Chondrocyte (in vitro differentiated cells): ENCODE measurements around the gene CMSS1. TPM values are rescaled to one million over a fixed set of nuclear protein-coding genes. Genes with fewer than 3 reads are reported as not detected.

Source experiments
- DNase-seq: peaks from one replicate; pipeline ENCODE4 v3.0.0; 2021; ENCODE audit warnings: mixed read lengths, low spot score
- H3K27ac Mint-ChIP-seq: one replicate; pipeline ENCODE4 v1.8.0; 2021; ENCODE audit warnings: mild to moderate bottlenecking, moderate library complexity, mixed read lengths; ENCODE audit not compliant: unreplicated experiment
- H3K27me3 Mint-ChIP-seq: 2 replicates; pipeline ENCODE4 v1.8.0; 2021; ENCODE audit warnings: low read depth, mixed read lengths
- H3K36me3 Mint-ChIP-seq: 2 replicates; pipeline ENCODE4 v1.8.0; 2021; ENCODE audit warnings: low read depth, mixed read lengths
- H3K4me1 Mint-ChIP-seq: 2 replicates; pipeline ENCODE4 v1.8.0; 2021; ENCODE audit warnings: low read depth, mild to moderate bottlenecking, mixed read lengths
- H3K4me3 Mint-ChIP-seq: one replicate; pipeline ENCODE4 v1.8.0; 2021; ENCODE audit warnings: mild to moderate bottlenecking, moderate library complexity, mixed read lengths; ENCODE audit not compliant: unreplicated experiment
- H3K9me3 Mint-ChIP-seq: 2 replicates; pipeline ENCODE4 v1.8.0; 2021; ENCODE audit warnings: low read depth, mixed read lengths
- total RNA-seq: library from RNA; stranded (reverse); gene quantifications from 3 replicates; pipeline ENCODE4 v1.2.1, GENCODE V29; 2021
- TF ChIP-seq, protein P1 (sequence below): fragments of 200-600 bp; sonication (generic); IDR thresholded peaks from 2 replicates; pipeline ENCODE4 v1.5.0; 2021; ENCODE audit warnings: antibody characterized with exemption, mild to moderate bottlenecking, moderate library complexity

The CMSS1 gene
- total RNA-seq, 1 donor from 2014 or later: 19.5 TPM

DNA sequence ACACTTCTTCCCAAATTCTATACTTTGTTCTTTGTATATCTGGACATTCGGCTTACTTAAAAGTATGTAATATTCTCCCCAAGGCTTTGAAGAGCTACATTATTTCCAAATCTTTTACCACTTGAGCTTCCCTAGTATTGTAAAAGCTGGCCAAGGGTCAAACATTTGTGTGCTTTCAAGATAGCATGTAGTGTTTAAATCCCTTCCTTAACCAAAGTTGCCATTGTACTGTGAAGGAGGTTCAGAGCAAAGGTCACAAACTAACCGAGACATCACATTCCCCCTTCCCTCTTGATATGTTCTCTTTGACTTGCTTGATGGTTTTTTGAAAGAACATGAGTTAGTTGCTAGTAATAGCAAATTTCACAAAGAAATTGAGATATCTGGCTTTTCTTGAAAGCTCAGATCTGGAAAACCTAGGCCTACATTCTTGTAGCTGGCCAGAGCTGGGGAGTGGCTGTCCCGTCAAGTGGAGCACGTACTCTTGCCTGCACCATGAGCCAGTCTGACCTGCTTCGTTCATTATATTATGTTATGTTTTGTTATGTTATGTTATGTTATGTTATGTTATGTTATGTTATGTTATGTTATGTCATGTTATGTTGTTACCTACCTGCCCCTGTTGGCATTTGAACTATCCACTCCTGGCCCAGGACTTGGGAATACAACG is 236.4 kb downstream of the CMSS1 start:
- DNase-seq: no peak
- Mint-ChIP-seq H3K36me3 (no peaks in the 10 kb centered on the region), H3K4me3 (no peak overlapping the region), H3K9me3 (peaks cover 3% of the 10 kb centered on the region), H3K4me1 (peaks cover 19% of the 10 kb centered on the region), H3K27me3 (no peaks in the 10 kb centered on the region), H3K27ac (no peak overlapping the region)
- TF ChIP-seq, protein P1, sequence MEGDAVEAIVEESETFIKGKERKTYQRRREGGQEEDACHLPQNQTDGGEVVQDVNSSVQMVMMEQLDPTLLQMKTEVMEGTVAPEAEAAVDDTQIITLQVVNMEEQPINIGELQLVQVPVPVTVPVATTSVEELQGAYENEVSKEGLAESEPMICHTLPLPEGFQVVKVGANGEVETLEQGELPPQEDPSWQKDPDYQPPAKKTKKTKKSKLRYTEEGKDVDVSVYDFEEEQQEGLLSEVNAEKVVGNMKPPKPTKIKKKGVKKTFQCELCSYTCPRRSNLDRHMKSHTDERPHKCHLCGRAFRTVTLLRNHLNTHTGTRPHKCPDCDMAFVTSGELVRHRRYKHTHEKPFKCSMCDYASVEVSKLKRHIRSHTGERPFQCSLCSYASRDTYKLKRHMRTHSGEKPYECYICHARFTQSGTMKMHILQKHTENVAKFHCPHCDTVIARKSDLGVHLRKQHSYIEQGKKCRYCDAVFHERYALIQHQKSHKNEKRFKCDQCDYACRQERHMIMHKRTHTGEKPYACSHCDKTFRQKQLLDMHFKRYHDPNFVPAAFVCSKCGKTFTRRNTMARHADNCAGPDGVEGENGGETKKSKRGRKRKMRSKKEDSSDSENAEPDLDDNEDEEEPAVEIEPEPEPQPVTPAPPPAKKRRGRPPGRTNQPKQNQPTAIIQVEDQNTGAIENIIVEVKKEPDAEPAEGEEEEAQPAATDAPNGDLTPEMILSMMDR: no peak

DNA sequence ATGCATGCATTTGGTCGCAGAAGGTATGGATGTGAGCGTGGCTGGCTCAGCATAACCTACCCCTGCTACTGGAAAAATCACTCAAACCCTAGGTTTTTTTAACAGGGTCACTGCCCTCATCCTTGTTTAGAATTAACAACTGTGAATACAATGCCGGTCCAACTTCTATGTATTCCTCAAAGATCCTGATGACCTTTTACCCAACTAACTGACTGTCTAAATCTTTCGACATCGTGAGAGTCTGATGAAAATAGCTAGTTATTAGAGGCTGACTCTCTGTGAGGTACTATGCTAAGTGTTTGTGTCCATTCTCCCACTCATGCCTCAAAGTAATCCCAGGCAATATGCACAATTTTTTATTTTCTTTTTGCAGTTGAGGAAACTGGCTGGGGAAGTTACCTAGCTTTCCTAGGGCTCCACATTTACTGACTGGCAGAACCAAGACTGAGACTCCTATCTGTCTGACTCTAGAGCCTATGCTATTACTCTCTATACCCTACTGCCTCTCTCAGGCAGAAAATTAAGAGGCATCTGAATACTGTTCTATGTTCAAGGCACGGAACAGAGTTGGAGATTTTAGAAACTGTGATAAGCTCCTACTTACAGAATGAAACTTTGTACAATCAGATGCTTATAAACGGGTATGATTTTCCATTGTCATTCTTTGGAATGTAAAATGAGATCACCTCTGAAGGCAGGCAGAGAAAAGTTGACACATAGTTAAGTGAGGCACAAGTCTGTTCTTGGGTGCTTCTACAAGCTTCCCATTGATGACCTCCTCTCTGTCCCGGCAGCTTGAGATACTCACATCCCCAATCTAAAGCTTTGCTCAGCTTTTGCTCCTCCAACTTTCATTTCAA is 240.3 kb downstream of the CMSS1 start:
- Mint-ChIP-seq H3K27ac (no peak overlapping the region), H3K36me3 (no peaks in the 10 kb centered on the region), H3K27me3 (no peaks in the 10 kb centered on the region), H3K9me3 (peaks cover 3% of the 10 kb centered on the region), H3K4me3 (no peak overlapping the region), H3K4me1 (peaks cover 26% of the 10 kb centered on the region)
- DNase-seq: no peak
- TF ChIP-seq, protein P1: peak; percentile 42

DNA sequence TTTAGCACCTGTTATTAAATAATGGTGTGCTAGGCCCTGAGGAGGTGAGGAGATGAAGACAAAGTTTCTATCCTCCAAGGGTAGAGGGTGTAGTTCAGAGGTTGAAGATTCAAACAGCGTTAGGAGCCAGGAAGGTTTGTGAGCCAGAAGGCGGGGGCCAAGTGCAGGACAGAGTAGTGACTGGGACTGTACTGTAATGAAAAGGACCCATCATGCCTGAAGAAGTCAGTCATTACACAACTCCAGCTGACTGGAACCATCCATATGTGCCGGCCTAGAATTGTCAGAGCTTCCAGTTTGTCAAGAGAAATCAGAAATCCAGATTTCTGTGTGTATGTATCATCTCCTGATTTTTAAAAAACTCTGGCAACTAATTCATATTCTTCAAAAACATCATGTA is 241.8 kb downstream of the CMSS1 start:
- Mint-ChIP-seq H3K27me3 (no peaks in the 10 kb centered on the region), H3K36me3 (no peaks in the 10 kb centered on the region), H3K9me3 (no peaks in the 10 kb centered on the region), H3K27ac (no peak overlapping the region), H3K4me1 (peaks cover 34% of the 10 kb centered on the region), H3K4me3 (no peak overlapping the region)
- TF ChIP-seq, protein P1: no peak
- DNase-seq: no peak

DNA sequence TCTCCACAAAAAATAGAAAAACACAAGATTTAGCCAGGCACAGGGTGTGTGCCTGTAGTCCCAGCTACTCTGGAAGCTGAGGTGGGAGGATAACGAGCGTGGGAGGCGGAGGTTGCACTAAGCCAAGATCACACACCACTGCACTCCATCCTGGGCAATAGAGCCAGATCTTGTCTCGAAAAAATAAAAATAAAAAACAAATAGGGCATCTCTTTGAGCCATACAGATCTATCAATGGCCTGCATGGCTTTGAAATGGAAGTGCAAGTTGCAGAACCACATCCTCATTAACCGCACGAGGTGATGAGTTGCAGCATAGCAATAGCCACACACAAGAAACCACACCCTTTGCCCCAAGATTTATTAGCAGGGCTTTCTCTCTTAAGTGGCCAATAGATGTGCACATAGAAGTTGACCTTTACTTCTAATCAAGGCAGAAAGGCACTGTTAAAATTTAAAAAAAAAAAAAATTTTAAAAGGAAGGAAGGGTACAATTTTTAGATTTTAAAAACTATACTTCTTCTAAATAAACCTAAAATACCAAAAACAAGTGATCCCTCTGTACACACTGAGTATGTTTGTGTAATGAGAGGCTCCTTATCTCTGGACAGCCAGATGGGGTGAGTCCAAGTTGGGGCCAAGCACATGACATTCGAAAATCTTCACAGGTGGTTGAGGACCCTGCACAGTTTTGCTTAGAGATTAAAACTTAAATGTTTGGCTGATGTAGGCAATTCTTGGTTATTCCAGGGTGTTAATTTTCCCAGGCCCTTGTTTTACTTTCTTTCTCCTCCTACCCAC is 243.2 kb downstream of the CMSS1 start:
- Mint-ChIP-seq H3K36me3 (no peaks in the 10 kb centered on the region), H3K9me3 (no peaks in the 10 kb centered on the region), H3K4me1 (peaks cover 39% of the 10 kb centered on the region), H3K4me3 (no peak overlapping the region), H3K27ac (no peak overlapping the region), H3K27me3 (no peaks in the 10 kb centered on the region)
- no peak for DNase-seq
- TF ChIP-seq, protein P1: no peak

DNA sequence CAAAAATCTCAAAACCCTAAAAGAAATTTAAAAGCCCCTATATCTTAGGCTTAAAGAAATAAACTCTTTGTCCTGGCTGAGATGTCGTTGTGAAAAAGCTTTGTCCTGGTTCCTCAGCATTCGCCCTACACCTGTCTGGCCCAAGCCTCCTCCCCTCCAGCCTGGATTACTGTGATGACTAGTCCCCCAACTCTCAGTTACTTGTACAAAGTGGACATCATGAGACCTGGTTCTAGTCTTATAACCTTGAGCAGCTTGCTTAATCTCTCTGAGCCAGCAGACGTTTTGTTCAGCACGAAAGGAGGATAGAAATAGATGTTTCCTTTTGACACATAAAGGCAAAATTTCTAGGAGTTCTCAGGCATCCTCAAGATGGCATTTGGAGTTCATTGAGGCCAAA is 245.0 kb downstream of the CMSS1 start:
- H3K27ac Mint-ChIP-seq: no peak overlapping the region

More for the DNA sequence above, 245.0 kb downstream of the CMSS1 start:
- Mint-ChIP-seq H3K4me1 (peaks cover 48% of the 10 kb centered on the region), H3K9me3 (no peaks in the 10 kb centered on the region), H3K36me3 (no peaks in the 10 kb centered on the region), H3K4me3 (no peak overlapping the region), H3K27me3 (no peaks in the 10 kb centered on the region)
- DNase-seq: no peak
- TF ChIP-seq, protein P1: no peak
